Natural killer cell (primary cell): ENCODE measurements around the gene TAP2. TPM values are rescaled to one million over a fixed set of nuclear protein-coding genes. Genes with fewer than 3 reads are reported as not detected.
A peak's percentile ranks its signal among the peaks of the same experiment; 100 is the strongest.

Experiments used
- ATAC-seq, 3 donors: fragments of 150-1000 bp in 2 of 3; fragments of 200-7000 bp in 1 of 3; cut with Tn5 transposase; 1 replicate in 1 of 3; 2 replicates in 2 of 3; pipeline ENCODE4 v1.10.0; 2021; ENCODE audit warnings: mild to moderate bottlenecking in 2 of 3, moderate library complexity in 2 of 3
- DNase-seq, 2 donors: peaks; one replicate each; pipeline versions ENCODE4 v3.0.0 to v3.0.0-alpha.2; 2013 to 2021; ENCODE audit warnings: mixed read lengths in 1 of 2
- H3K27ac ChIP-seq: one replicate; pipeline ENCODE4 v1.5.1; 2013; ENCODE audit warnings: mild to moderate bottlenecking, low read length
- H3K27me3 ChIP-seq: one replicate; pipeline ENCODE4 v1.6.1; 2013; ENCODE audit warnings: low read length; ENCODE audit not compliant: control insufficient read depth, insufficient read depth
- H3K36me3 ChIP-seq: one replicate; pipeline ENCODE4 v1.6.1; 2013; ENCODE audit warnings: low read length; ENCODE audit not compliant: control insufficient read depth, insufficient read depth
- H3K4me1 ChIP-seq: one replicate; pipeline ENCODE4 v1.6.1; 2013; ENCODE audit warnings: low read length; ENCODE audit not compliant: control insufficient read depth, insufficient read depth
- H3K4me3 ChIP-seq: one replicate; pipeline ENCODE4 v1.5.1; 2013; ENCODE audit warnings: low read length
- H3K9me3 ChIP-seq: one replicate; pipeline ENCODE4 v1.6.1; 2013; ENCODE audit warnings: low read length; ENCODE audit not compliant: control insufficient read depth, insufficient read depth
- H3K27ac Mint-ChIP-seq, 2 donors: one replicate each; pipeline ENCODE4 v1.8.0; 2022; ENCODE audit warnings: mild to moderate bottlenecking in 2 of 2, mixed read lengths in 2 of 2, moderate library complexity in 1 of 2
- H3K27me3 Mint-ChIP-seq, 2 donors: one replicate each; pipeline ENCODE4 v1.8.0; 2022; ENCODE audit warnings: low read depth in 2 of 2, mixed read lengths in 2 of 2
- H3K36me3 Mint-ChIP-seq: one replicate; pipeline ENCODE4 v1.8.0; 2022; ENCODE audit warnings: mixed read lengths
- H3K4me1 Mint-ChIP-seq, 2 donors: one replicate each; pipeline ENCODE4 v1.8.0; 2022; ENCODE audit warnings: mixed read lengths in 2 of 2
- H3K4me3 Mint-ChIP-seq: one replicate; pipeline ENCODE4 v1.8.0; 2022; ENCODE audit warnings: mild to moderate bottlenecking, moderate library complexity, mixed read lengths
- H3K9me3 Mint-ChIP-seq, 2 donors: one replicate each; pipeline ENCODE4 v1.8.0; 2022; ENCODE audit warnings: mixed read lengths in 2 of 2
- CTCF ChIP-seq: fragments of 200-600 bp; IDR thresholded peaks from one replicate; pipeline ENCODE4 v1.8.0; 2022; ENCODE audit warnings: antibody characterized with exemption
- WGBS: methylation state at CpG from one replicate; pipeline ENCODE4 v1.1.7; 2013; ENCODE audit warnings: missing lambda C conversion rate; ENCODE audit not compliant: insufficient coverage; 5-methylcytosine and 5-hydroxymethylcytosine counted together
- intact Hi-C: fragments of 100-400 bp; cut with micrococcal nuclease; formaldehyde crosslinking; loops from one replicate; pipeline ENCODE4 v1.14.2; 2022
- total RNA-seq, 4 donors: library from RNA; stranded (reverse); fragments of 120-200 nt in 1 of 4; gene quantifications; one replicate each; pipeline versions ENCODE4 v1.2.3 to v1.2.4, GENCODE V29; 2013 to 2022

TAP2 gene
- total RNA-seq, 3 donors from 2014 or later (not counting 1 experiment from before 2014, with no cell fraction given), result 162 to 221 (median 209) TPM

DNA sequence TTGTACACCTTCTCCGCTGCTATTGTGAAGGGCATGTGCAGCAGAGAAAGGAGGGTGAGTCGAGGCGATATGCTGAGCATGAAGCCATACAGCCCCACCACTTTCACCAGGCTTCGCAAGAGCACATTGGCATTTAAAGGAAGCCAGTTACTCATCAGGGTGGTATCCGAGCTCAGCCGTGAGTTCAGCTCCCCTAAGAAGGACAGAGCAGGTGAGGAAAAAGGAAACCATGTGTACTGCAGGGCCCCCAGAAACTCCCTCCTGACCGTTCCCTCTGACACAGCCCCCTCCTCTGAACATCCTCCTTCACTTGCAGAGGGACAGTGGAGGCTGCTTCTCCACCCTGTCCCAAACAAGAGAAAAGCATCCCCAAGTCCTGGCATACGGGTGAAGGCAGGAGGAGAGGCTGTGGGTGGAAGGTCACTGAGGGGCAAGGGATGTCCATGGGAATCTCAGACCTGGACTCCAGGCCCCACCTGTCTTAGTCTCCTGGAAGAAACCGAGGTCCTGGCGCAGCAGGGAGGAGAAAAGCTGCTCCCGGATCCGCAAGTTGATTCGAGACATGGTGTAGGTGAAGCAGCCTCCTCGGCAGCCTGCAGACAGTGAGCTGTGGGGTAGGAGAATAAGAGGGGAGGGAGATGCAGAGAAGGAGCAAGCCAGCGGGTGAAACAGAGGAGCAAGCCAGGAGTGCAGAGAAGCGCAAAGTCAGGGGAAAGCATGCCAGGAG, 3.2 kb downstream of the TAP2 start:
- WGBS, result 94% methylated on average over 16 of the region's 16 CpGs
- Mint-ChIP-seq H3K27ac (peak overlapping the region in 1 of 2 donors; percentile 31), H3K36me3 (peaks cover 37% of the 10 kb centered on the region), H3K9me3 (no peaks in the 10 kb centered on the region), H3K4me3 (no peak overlapping the region), H3K4me1 (peaks cover 46 to 61% of the 10 kb centered on the region in 2 donors), H3K27me3 (no peaks in the 10 kb centered on the region)
- Histone ChIP-seq H3K27me3 (no peaks in the 10 kb centered on the region), H3K4me1 (peaks cover 21% of the 10 kb centered on the region), H3K36me3 (peaks cover 73% of the 10 kb centered on the region), H3K9me3 (no peaks in the 10 kb centered on the region), H3K4me3 (no peak overlapping the region), H3K27ac (no peak overlapping the region)
- intact Hi-C loops, result no loop called here
- no peak for TF ChIP-seq CTCF
- DNase-seq (no peak), ATAC-seq (no peak)

DNA sequence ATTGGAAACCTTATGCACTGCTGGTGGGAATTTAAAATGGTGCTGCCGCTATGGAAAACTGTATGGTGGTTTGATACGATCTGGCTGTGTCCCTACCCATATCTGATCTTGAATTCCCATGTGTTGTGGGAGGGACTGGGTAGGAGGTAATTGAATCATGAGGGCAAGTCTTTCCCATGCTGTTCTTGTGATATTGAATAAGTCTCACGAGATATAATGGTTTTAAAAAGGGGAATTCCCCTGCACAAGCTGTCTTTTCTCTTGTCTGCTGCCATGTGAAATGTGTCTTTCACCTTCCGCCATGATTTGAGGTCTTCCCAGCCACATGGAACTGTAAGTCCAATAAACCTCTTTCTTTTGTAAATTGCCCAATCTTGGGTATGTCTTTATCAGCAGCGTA, 4.9 kb downstream of the TAP2 start:
- ATAC-seq, result no peak
- Histone ChIP-seq H3K36me3 (peaks cover 86% of the 10 kb centered on the region), H3K9me3 (no peaks in the 10 kb centered on the region), H3K27me3 (no peaks in the 10 kb centered on the region), H3K4me3 (no peak overlapping the region), H3K4me1 (peaks cover 12% of the 10 kb centered on the region), H3K27ac (no peak overlapping the region)
- WGBS, result 80% methylated on average over 5 of the region's 5 CpGs
- no peak overlapping the region for H3K4me3 Mint-ChIP-seq
- no peaks in the 10 kb centered on the region for H3K9me3 Mint-ChIP-seq
- no peak for TF ChIP-seq CTCF
- DNase-seq, result no peak
- H3K27ac Mint-ChIP-seq, result peak overlapping the region; percentile 31 to 47
- peaks cover 40 to 56% of the 10 kb centered on the region in 2 donors for H3K4me1 Mint-ChIP-seq
- H3K36me3 Mint-ChIP-seq, result peaks cover 37% of the 10 kb centered on the region
- intact Hi-C loops, result no loop called here
- no peaks in the 10 kb centered on the region for H3K27me3 Mint-ChIP-seq

GRCh38 chr6:32832535-32832934, 6.0 kb downstream of the TAP2 start:
- H3K36me3 Mint-ChIP-seq, result peaks cover 37% of the 10 kb centered on the region
- no peak overlapping the region for H3K4me3 Mint-ChIP-seq
- intact Hi-C loops, result no loop called here
- DNase-seq (no peak), ATAC-seq (no peak)
- peak overlapping the region; percentile 25 to 47 for H3K27ac Mint-ChIP-seq
- no peak overlapping the region for H3K27ac ChIP-seq
- peaks cover 95% of the 10 kb centered on the region for H3K36me3 ChIP-seq
- no peak overlapping the region for H3K4me3 ChIP-seq
- WGBS, result 94% methylated on average over 13 of the region's 13 CpGs
- peaks cover 36 to 53% of the 10 kb centered on the region in 2 donors for H3K4me1 Mint-ChIP-seq
- no peaks in the 10 kb centered on the region for H3K9me3 ChIP-seq
- TF ChIP-seq CTCF, result no peak
- H3K27me3 Mint-ChIP-seq, result no peaks in the 10 kb centered on the region
- H3K9me3 Mint-ChIP-seq, result no peaks in the 10 kb centered on the region
- no peaks in the 10 kb centered on the region for H3K27me3 ChIP-seq
- peaks cover 6% of the 10 kb centered on the region for H3K4me1 ChIP-seq

DNA sequence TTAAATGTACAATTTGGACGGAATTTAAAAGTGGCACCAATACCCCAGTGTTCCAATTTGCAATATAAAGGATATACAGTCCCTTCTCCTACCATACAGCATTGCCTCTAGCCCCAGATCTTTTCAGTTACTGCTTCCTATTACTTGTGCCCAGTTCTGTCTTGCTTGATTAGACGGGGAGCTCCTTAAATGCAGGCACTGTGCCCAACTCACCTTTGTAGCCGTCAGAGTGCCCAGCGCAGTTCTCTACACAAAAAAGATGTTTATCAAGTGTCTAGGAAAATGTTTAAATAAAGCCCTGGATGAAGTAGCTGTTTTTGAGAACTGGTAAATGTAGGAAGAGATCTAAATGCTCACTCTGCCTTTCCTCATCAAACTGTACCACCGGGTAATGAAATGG, 7.6 kb downstream of the TAP2 start:
- no peak for TF ChIP-seq CTCF
- H3K27me3 Mint-ChIP-seq, result no peaks in the 10 kb centered on the region
- ATAC-seq, result no peak
- no peak overlapping the region for H3K4me3 Mint-ChIP-seq
- no peaks in the 10 kb centered on the region for H3K9me3 ChIP-seq
- H3K4me3 ChIP-seq, result no peak overlapping the region
- intact Hi-C loops, result no loop called here
- H3K4me1 ChIP-seq, result no peaks in the 10 kb centered on the region
- H3K27ac Mint-ChIP-seq, result no peak overlapping the region
- no peaks in the 10 kb centered on the region for H3K9me3 Mint-ChIP-seq
- no peaks in the 10 kb centered on the region for H3K27me3 ChIP-seq
- H3K36me3 ChIP-seq, result peaks cover 87% of the 10 kb centered on the region
- peaks cover 37% of the 10 kb centered on the region for H3K36me3 Mint-ChIP-seq
- WGBS, result 86% methylated on average over 4 of the region's 5 CpGs
- no peak for DNase-seq
- peaks cover 25 to 38% of the 10 kb centered on the region in 2 donors for H3K4me1 Mint-ChIP-seq
- H3K27ac ChIP-seq, result no peak overlapping the region
